HCT116 (cell line): ENCODE measurements around the gene ATP8A2. TPM values are rescaled to one million over a fixed set of nuclear protein-coding genes. Genes with fewer than 3 reads are reported as not detected.

Source experiments
- ATAC-seq: fragments of 200-7000 bp; cut with Tn5 transposase; 2 replicates; pipeline ENCODE4 v1.9.1; 2020; ENCODE audit warnings: mild to moderate bottlenecking, moderate library complexity
- BruUV-seq: library from RNA; stranded (reverse); fragments of 400-500 nt; replicated peaks from 2 replicates; lab custom pipeline; 2021; lab: Mats Ljungman, UMichigan
- CTCF ChIA-PET: fragments of 300-600 bp; sonication (Branson Sonifier 250); formaldehyde crosslinking; loops from one replicate; lab custom pipeline; 2021; ENCODE audit warnings: antibody characterized with exemption; lab: Charles Lee
- POLR2A ChIA-PET: fragments of 300-600, 350-600 bp; sonication (Branson Sonifier 250); formaldehyde crosslinking; loops from one replicate; lab custom pipeline; 2021; ENCODE audit warnings: antibody characterized with exemption; lab: Charles Lee
- RAD21 ChIA-PET, 2 experiments: fragments of 300-600 bp; sonication (Branson Sonifier 250); formaldehyde crosslinking; loops; one replicate each; lab custom pipeline; 2023; ENCODE audit warnings: low total read pairs in 2 of 2; ENCODE audit not compliant: uncharacterized antibody in 2 of 2, unreplicated experiment in 2 of 2, low non-redundant PET in 1 of 2; lab: Charles Lee
- DNase-seq: peaks from one replicate; pipeline ENCODE4 v3.0.0-alpha.2; 2010; ENCODE audit warnings: low read depth, low spot score
- H2AFZ ChIP-seq: fragments of 200-600 bp; shearing (Covaris generic), sonication (generic); 2 replicates; pipeline ENCODE4 v1.6.1; 2017; ENCODE audit warnings: low read depth, mixed run types, mixed read lengths, antibody characterized with exemption, low read length; ENCODE audit not compliant: poor library complexity, severe bottlenecking
- H3K27ac ChIP-seq: 2 replicates; pipeline ENCODE4 v1.5.1; 2012; ENCODE audit warnings: low read depth, low read length
- H3K27me3 ChIP-seq: fragments of 200-600 bp; sonication (generic); 2 replicates; pipeline ENCODE4 v1.6.1; 2016; ENCODE audit warnings: mixed run types, low read length, mixed read lengths; ENCODE audit not compliant: insufficient read depth
- H3K36me3 ChIP-seq, 2 experiments: fragments of 200-500 bp in 1 of 2; fragments of 200-600 bp in 1 of 2; sonication (Bioruptor generic) in 1 of 2; sonication (generic) in 1 of 2; 2 replicates each; pipeline versions ENCODE4 v1.5.1 to v1.6.1; 2014 to 2016; ENCODE audit warnings: low read length in 2 of 2, inconsistent platforms in 1 of 2, mixed read lengths in 1 of 2, mixed run types in 1 of 2; ENCODE audit not compliant: insufficient read depth in 2 of 2, control insufficient read depth in 1 of 2
- H3K4me1 ChIP-seq, 2 experiments: fragments of 200-600 bp in 1 of 2; sonication (generic) in 1 of 2; 2 replicates each; pipeline versions ENCODE4 v1.5.1 to v1.6.1; 2012 to 2017; ENCODE audit warnings: low read length in 2 of 2, inconsistent platforms in 1 of 2, mild to moderate bottlenecking in 1 of 2, mixed read lengths in 1 of 2, mixed run types in 1 of 2, moderate library complexity in 1 of 2; ENCODE audit not compliant: insufficient read depth in 2 of 2, control insufficient read depth in 1 of 2
- H3K4me2 ChIP-seq: fragments of 200-600 bp; sonication (generic); 2 replicates; pipeline ENCODE4 v1.6.1; 2017; ENCODE audit warnings: mixed run types, low read length, mixed read lengths
- H3K4me3 ChIP-seq, 2 experiments: fragments of 200-600 bp in 1 of 2; sonication (generic) in 1 of 2; replicated peaks in 1 of 2; 2 replicates each; pipeline ENCODE4 v1.5.1; 2011 to 2016; ENCODE audit warnings: low read length in 2 of 2, control low read depth in 1 of 2, low read depth in 1 of 2, mild to moderate bottlenecking in 1 of 2, mixed read lengths in 1 of 2, mixed run types in 1 of 2
- H3K79me2 ChIP-seq: fragments of 200-600 bp; sonication (generic); 2 replicates; pipeline ENCODE4 v1.6.1; 2017; ENCODE audit warnings: mild to moderate bottlenecking, mixed run types, low read length, moderate library complexity, mixed read lengths; ENCODE audit not compliant: insufficient read depth
- H3K9ac ChIP-seq: fragments of 200-600 bp; sonication (generic); 2 replicates; pipeline ENCODE4 v1.6.1; 2016; ENCODE audit warnings: low read length, mixed read lengths
- H3K9me2 ChIP-seq: fragments of 200-600 bp; sonication (generic), shearing (Covaris generic); 2 replicates; pipeline ENCODE4 v1.6.1; 2017; ENCODE audit warnings: mixed run types, mild to moderate bottlenecking, moderate library complexity; ENCODE audit not compliant: insufficient read depth
- H3K9me3 ChIP-seq, 2 experiments: fragments of 200-500 bp in 1 of 2; fragments of 200-600 bp in 1 of 2; sonication (Bioruptor generic) in 1 of 2; sonication (generic) in 1 of 2; 2 replicates each; pipeline ENCODE4 v1.6.1; 2014 to 2017; ENCODE audit warnings: low read length in 2 of 2, mixed read lengths in 2 of 2, inconsistent platforms in 1 of 2, low read depth in 1 of 2, mild to moderate bottlenecking in 1 of 2, mixed run types in 1 of 2, moderate library complexity in 1 of 2; ENCODE audit not compliant: control insufficient read depth in 1 of 2, insufficient read depth in 1 of 2
- H4K20me1 ChIP-seq: fragments of 200-600 bp; sonication (generic), shearing (Covaris generic); 2 replicates; pipeline ENCODE4 v1.6.1; 2017; ENCODE audit warnings: mixed run types, mild to moderate bottlenecking, moderate library complexity; ENCODE audit not compliant: insufficient read depth
- CEBPB ChIP-seq: IDR thresholded peaks from 2 replicates; pipeline ENCODE4 v1.6.1; 2012; ENCODE audit warnings: low read depth
- EZH2phosphoT487 ChIP-seq: fragments of 200-600 bp; IDR thresholded peaks from 2 replicates; pipeline ENCODE4 v1.6.1; 2018; ENCODE audit warnings: antibody characterized with exemption, borderline replicate concordance
- POLR2A ChIP-seq: IDR thresholded peaks from 2 replicates; pipeline ENCODE4 v1.7.0; 2011; ENCODE audit warnings: borderline replicate concordance; ENCODE audit not compliant: insufficient read depth, insufficient read length; ENCODE audit errors: extremely low read depth
- POLR2AphosphoS5 ChIP-seq: IDR thresholded peaks from 2 replicates; pipeline ENCODE4 v1.6.1; 2011; ENCODE audit warnings: mild to moderate bottlenecking, low read depth, low read length, moderate library complexity
- RAD21 ChIP-seq: IDR thresholded peaks from 2 replicates; pipeline ENCODE4 v1.6.1; 2012; ENCODE audit warnings: low read depth, mild to moderate bottlenecking
- SIN3A ChIP-seq: IDR thresholded peaks from 2 replicates; pipeline ENCODE4 v1.6.1; 2012; ENCODE audit warnings: low read depth
- intact Hi-C: fragments of 100-400 bp; cut with micrococcal nuclease; formaldehyde crosslinking; loops from 2 replicates; pipeline ENCODE4 v1.10.0; 2022
- total RNA-seq: library from RNA; stranded (reverse); gene quantifications from one replicate; pipeline ENCODE4 v1.2.1, GENCODE V29; 2021; ENCODE audit not compliant: unreplicated experiment
- TF ChIP-seq, protein P1 (sequence below), 3 experiments: fragments of 200-600 bp in 1 of 3; sonication (generic) in 1 of 3; IDR thresholded peaks in 2 of 3; conservative IDR thresholded peaks in 1 of 3; 2 replicates each; pipeline ENCODE4 v1.5.1; 2012 to 2017; ENCODE audit warnings: low read depth in 2 of 3, low read length in 2 of 3, antibody characterized with exemption in 1 of 3, borderline replicate concordance in 1 of 3, control low read depth in 1 of 3, mild to moderate bottlenecking in 1 of 3, mixed read lengths in 1 of 3, mixed run types in 1 of 3, moderate library complexity in 1 of 3; ENCODE audit not compliant: insufficient read depth in 1 of 3
- TF ChIP-seq, protein P2 (sequence below): IDR thresholded peaks from 2 replicates; pipeline ENCODE4 v1.6.1; 2012; ENCODE audit warnings: low read depth
- TF ChIP-seq, protein P3 (sequence below): IDR thresholded peaks from 2 replicates; pipeline ENCODE4 v1.6.1; 2012

Gene ATP8A2
- total RNA-seq, 1 experiment from 2014 or later, result not detected

DNA sequence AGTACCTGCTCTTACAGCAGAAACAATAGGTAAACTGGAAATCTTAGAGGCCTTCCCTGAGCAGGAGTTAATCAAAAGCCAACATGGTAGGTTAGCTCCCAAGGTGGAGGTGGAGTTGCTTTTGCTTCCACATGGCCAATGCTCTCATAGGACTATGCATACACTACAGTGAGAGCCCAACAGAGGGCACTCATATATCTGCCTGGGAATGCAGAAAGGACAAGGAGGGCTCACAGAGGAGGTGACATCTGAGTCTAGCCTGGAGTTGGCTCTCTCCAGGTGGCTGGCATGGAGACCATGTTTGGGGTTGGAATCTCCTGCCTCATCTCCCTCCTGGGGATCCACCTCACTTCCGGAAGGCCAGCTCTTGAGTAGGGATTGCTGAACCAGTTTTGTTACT is 34.6 kb downstream of the ATP8A2 start:
- TF ChIP-seq, protein P1, sequence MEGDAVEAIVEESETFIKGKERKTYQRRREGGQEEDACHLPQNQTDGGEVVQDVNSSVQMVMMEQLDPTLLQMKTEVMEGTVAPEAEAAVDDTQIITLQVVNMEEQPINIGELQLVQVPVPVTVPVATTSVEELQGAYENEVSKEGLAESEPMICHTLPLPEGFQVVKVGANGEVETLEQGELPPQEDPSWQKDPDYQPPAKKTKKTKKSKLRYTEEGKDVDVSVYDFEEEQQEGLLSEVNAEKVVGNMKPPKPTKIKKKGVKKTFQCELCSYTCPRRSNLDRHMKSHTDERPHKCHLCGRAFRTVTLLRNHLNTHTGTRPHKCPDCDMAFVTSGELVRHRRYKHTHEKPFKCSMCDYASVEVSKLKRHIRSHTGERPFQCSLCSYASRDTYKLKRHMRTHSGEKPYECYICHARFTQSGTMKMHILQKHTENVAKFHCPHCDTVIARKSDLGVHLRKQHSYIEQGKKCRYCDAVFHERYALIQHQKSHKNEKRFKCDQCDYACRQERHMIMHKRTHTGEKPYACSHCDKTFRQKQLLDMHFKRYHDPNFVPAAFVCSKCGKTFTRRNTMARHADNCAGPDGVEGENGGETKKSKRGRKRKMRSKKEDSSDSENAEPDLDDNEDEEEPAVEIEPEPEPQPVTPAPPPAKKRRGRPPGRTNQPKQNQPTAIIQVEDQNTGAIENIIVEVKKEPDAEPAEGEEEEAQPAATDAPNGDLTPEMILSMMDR (IDR thresholded peaks at IDR 0.05 in 2 of 3, conservative IDR thresholded peaks at IDR 0.05 in 1 of 3; ENCODE audit: borderline replicate concordance in 1 of 3, insufficient read depth in 1 of 3, low read depth in 2 of 3, low read length in 2 of 3), result peak in 2 of 3 experiments; percentile 31 to 42; a peak in 3 of 6 replicates
- TF ChIP-seq POLR2A (no peak), RAD21 (0 out of 2 replicates have a peak, but pooled peaks have one; percentile 12)
- TF ChIP-seq, all 23 proteins: peak for 2
- Histone ChIP-seq H3K4me3 (no peak overlapping the region), H4K20me1 (no peaks in the 10 kb centered on the region), H3K9ac (no peak overlapping the region), H3K79me2 (no peaks in the 10 kb centered on the region), H3K27me3 (peaks cover 9% of the 10 kb centered on the region), H3K36me3 (no peaks in the 10 kb centered on the region), H2AFZ (no peak overlapping the region), H3K9me3 (peaks cover 0 to 7% of the 10 kb centered on the region in 2 experiments; a peak in 1 of 4 replicates), H3K4me1 (no peaks in the 10 kb centered on the region), H3K9me2 (no peaks in the 10 kb centered on the region), H3K4me2 (no peak overlapping the region), H3K27ac (no peak overlapping the region)
- ChIA-PET CTCF (no interaction called here), POLR2A (no interaction called here), RAD21 (no interaction called here)
- no TSS peak for BruUV-seq
- intact Hi-C loops, result no loop called here
- ATAC-seq (peak; percentile 91), DNase-seq (peak; percentile 8)

DNA sequence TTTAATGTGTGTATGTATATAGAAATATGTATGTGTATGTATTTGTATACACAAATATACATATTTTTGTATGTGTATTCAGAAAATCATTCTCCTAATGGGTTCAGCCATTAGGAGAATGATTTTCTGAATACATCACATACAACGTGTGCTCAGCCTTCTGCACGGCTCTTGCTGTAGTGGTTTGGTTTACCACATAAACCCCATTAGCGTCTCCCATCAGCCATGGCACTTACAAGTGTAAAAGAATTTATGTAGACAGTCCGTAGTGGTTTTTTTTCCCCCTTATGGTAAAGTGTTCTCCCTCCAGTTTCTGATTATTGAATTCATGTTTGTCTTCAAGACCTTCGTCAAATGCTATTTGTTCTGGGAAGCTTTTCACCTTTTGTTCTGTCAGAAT is 38.2 kb downstream of the ATP8A2 start:
- BruUV-seq, result no TSS peak
- CTCF ChIA-PET, result no interaction called here
- intact Hi-C loops, result no loop called here
- Histone ChIP-seq H3K9me3 (peaks cover 0 to 7% of the 10 kb centered on the region in 2 experiments; a peak in 1 of 4 replicates), H3K27ac (no peak overlapping the region), H3K4me3 (no peak overlapping the region)
- TF ChIP-seq, protein P2, sequence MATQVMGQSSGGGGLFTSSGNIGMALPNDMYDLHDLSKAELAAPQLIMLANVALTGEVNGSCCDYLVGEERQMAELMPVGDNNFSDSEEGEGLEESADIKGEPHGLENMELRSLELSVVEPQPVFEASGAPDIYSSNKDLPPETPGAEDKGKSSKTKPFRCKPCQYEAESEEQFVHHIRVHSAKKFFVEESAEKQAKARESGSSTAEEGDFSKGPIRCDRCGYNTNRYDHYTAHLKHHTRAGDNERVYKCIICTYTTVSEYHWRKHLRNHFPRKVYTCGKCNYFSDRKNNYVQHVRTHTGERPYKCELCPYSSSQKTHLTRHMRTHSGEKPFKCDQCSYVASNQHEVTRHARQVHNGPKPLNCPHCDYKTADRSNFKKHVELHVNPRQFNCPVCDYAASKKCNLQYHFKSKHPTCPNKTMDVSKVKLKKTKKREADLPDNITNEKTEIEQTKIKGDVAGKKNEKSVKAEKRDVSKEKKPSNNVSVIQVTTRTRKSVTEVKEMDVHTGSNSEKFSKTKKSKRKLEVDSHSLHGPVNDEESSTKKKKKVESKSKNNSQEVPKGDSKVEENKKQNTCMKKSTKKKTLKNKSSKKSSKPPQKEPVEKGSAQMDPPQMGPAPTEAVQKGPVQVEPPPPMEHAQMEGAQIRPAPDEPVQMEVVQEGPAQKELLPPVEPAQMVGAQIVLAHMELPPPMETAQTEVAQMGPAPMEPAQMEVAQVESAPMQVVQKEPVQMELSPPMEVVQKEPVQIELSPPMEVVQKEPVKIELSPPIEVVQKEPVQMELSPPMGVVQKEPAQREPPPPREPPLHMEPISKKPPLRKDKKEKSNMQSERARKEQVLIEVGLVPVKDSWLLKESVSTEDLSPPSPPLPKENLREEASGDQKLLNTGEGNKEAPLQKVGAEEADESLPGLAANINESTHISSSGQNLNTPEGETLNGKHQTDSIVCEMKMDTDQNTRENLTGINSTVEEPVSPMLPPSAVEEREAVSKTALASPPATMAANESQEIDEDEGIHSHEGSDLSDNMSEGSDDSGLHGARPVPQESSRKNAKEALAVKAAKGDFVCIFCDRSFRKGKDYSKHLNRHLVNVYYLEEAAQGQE, result no peak
- TF ChIP-seq, protein P3, sequence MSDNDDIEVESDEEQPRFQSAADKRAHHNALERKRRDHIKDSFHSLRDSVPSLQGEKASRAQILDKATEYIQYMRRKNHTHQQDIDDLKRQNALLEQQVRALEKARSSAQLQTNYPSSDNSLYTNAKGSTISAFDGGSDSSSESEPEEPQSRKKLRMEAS, result no peak
- TF ChIP-seq POLR2AphosphoS5, result no peak
- no peak for TF ChIP-seq SIN3A
- no peak for TF ChIP-seq CEBPB
- TF ChIP-seq EZH2phosphoT487, result no peak
- TF ChIP-seq, all 23 proteins: peak for 0
- H3K9ac ChIP-seq, result no peak overlapping the region
- no peaks in the 10 kb centered on the region for H3K4me1 ChIP-seq
- no peaks in the 10 kb centered on the region for H3K9me2 ChIP-seq
- no peaks in the 10 kb centered on the region for H3K79me2 ChIP-seq
- DNase-seq, result no peak
- no peak overlapping the region for H3K4me2 ChIP-seq
- no peaks in the 10 kb centered on the region for H4K20me1 ChIP-seq
- no peaks in the 10 kb centered on the region for H3K36me3 ChIP-seq
- peaks cover 13% of the 10 kb centered on the region for H3K27me3 ChIP-seq
- no peak for ATAC-seq
- RAD21 ChIA-PET, result no interaction called here
- POLR2A ChIA-PET, result no interaction called here
- H2AFZ ChIP-seq, result no peak overlapping the region
